ENCODE data around the gene ZBED1.
"Not testable (repeated sequence)": the region's sequence is repeated elsewhere in the genome, so short reads cannot be mapped to it uniquely, and the experiment has no call there.

DNA sequence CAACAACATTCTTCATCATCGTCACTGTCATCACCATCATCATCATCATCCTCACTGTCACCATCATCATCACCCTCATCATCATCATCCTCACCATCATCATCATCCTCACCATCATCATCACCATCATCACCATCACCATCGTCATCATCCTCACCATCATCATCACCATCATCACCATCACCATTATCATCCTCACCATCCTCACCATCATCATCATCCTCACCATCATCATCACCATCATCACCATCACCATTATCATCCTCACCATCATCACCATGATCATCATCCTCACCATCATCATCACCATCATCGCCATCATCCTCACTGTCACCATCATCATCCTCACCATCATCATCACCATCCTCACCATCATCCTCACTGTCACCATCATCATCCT, 18.9 kb upstream of the ZBED1 start:
- not testable (repeated sequence) for TF ChIP-seq TAF1, POLR2AphosphoS5 (IDR thresholded peaks at IDR 0.05; ENCODE audit: low read depth, low read length)
